Muscle of back (tissue), 11 donors: Measurements from ENCODE around the gene SH3GL3. TPM values are rescaled to one million over a fixed set of nuclear protein-coding genes. Genes with fewer than 3 reads are reported as not detected.

Source experiments
- DNase-seq, 3 donors: peaks; one replicate each; pipeline versions ENCODE4 v3.0.0 to v3.0.0-alpha.2; 2013
- polyA plus RNA-seq, 10 donors: library from polyadenylated mRNA; unstranded; fragments of 120-200 nt; gene quantifications; one replicate each; pipeline ENCODE4 v1.2.1, GENCODE V29; 2013; ENCODE audit not compliant: insufficient read length in 10 of 10

Gene SH3GL3
- polyA plus RNA-seq, 10 donors, result 8.1 to 17.6 (median 11.6) TPM

GRCh38 chr15:83458381-83458780 lies 11.2 kb downstream of the SH3GL3 start:
- DNase-seq, result no peak

GRCh38 chr15:83462026-83462425 lies 14.9 kb downstream of the SH3GL3 start:
- DNase-seq, result no peak

- no peak for DNase-seq
Measured at GRCh38 chr15:83462953-83463433, 15.9 kb downstream of the SH3GL3 start.

GRCh38 chr15:83470887-83471286 lies 23.7 kb downstream of the SH3GL3 start:
- no peak for DNase-seq

- DNase-seq, result no peak
Measured at GRCh38 chr15:83471307-83471866, 24.2 kb downstream of the SH3GL3 start.

GRCh38 chr15:83472151-83472550 lies 25.0 kb downstream of the SH3GL3 start:
- no peak for DNase-seq

GRCh38 chr15:83472797-83473196 lies 25.7 kb downstream of the SH3GL3 start:
- DNase-seq, result no peak

GRCh38 chr15:83474578-83474977 lies 27.4 kb downstream of the SH3GL3 start:
- no peak for DNase-seq

GRCh38 chr15:83475551-83475950 lies 28.4 kb downstream of the SH3GL3 start:
- peak; percentile 16 to 39 (median 37) for DNase-seq

- DNase-seq, result peak; percentile 24 to 49 (median 24)
Measured at GRCh38 chr15:83476066-83476465, 28.9 kb downstream of the SH3GL3 start.

- peak in 1 of 3 donors; percentile 22 for DNase-seq
Measured at GRCh38 chr15:83476708-83477107, 29.6 kb downstream of the SH3GL3 start.

- DNase-seq, result peak; percentile 62 to 87 (median 78)
Measured at GRCh38 chr15:83477172-83477807, 30.1 kb downstream of the SH3GL3 start.

GRCh38 chr15:83477808-83478537 lies 30.8 kb downstream of the SH3GL3 start:
- DNase-seq, result peak in 2 of 3 donors; percentile 16 to 46

GRCh38 chr15:83483612-83484011 lies 36.5 kb downstream of the SH3GL3 start:
- no peak for DNase-seq

- no peak for DNase-seq
Measured at GRCh38 chr15:83484636-83485035, 37.5 kb downstream of the SH3GL3 start.

- no peak for DNase-seq
Measured at GRCh38 chr15:83486363-83486762, 39.2 kb downstream of the SH3GL3 start.

- no peak for DNase-seq
Measured at GRCh38 chr15:83487519-83487918, 40.4 kb downstream of the SH3GL3 start.

- no peak for DNase-seq
Measured at GRCh38 chr15:83489690-83490089, 42.5 kb downstream of the SH3GL3 start.

- DNase-seq, result no peak
Measured at GRCh38 chr15:83491486-83491885, 44.3 kb downstream of the SH3GL3 start.

- peak; percentile 22 to 55 (median 43) for DNase-seq
Measured at GRCh38 chr15:83496766-83497165, 49.6 kb downstream of the SH3GL3 start.

- DNase-seq, result no peak
Measured at GRCh38 chr15:83498374-83498773, 51.2 kb downstream of the SH3GL3 start.

- DNase-seq, result no peak
Measured at GRCh38 chr15:83498801-83499200, 51.7 kb downstream of the SH3GL3 start.

GRCh38 chr15:83499476-83499875 lies 52.3 kb downstream of the SH3GL3 start:
- DNase-seq, result no peak
